Loucy (cell line): Measurements from ENCODE around the gene KCNJ15.

Experiments
- H2AFZ ChIP-seq: fragments of 200-600 bp; sonication (generic); 2 replicates; pipeline ENCODE4 v1.6.0; 2016; ENCODE audit warnings: antibody characterized with exemption, mild to moderate bottlenecking, low read length, moderate library complexity
- H3F3A ChIP-seq: fragments of 200-600 bp; 2 replicates; pipeline ENCODE4 v1.6.0; 2016; ENCODE audit warnings: antibody characterized with exemption, low read depth, mild to moderate bottlenecking
- H3K27me3 ChIP-seq: fragments of 200-600 bp; sonication (generic); 2 replicates; pipeline ENCODE4 v1.6.1; 2014; ENCODE audit warnings: low read length, mild to moderate bottlenecking; ENCODE audit not compliant: insufficient read depth, poor library complexity, severe bottlenecking
- H3K36me3 ChIP-seq: fragments of 200-600 bp; sonication (generic); 2 replicates; pipeline ENCODE4 v1.6.1; 2016; ENCODE audit warnings: low read length; ENCODE audit not compliant: insufficient read depth
- H3K4me1 ChIP-seq: fragments of 200-600 bp; sonication (generic); 2 replicates; pipeline ENCODE4 v1.5.1; 2014; ENCODE audit warnings: low read length, mild to moderate bottlenecking; ENCODE audit not compliant: insufficient read depth, poor library complexity, severe bottlenecking
- H3K4me2 ChIP-seq: fragments of 200-600 bp; sonication (generic); 2 replicates; pipeline ENCODE4 v1.6.0; 2014; ENCODE audit warnings: antibody characterized with exemption, low read length, low read depth, mild to moderate bottlenecking; ENCODE audit not compliant: poor library complexity, severe bottlenecking
- H3K4me3 ChIP-seq: fragments of 200-600 bp; sonication (generic); 2 replicates; pipeline ENCODE4 v1.5.1; 2014; ENCODE audit warnings: low read length, mild to moderate bottlenecking, mixed read lengths; ENCODE audit not compliant: poor library complexity, severe bottlenecking
- H3K79me2 ChIP-seq: fragments of 200-600 bp; sonication (generic); 2 replicates; pipeline ENCODE4 v1.6.1; 2014; ENCODE audit warnings: low read length; ENCODE audit not compliant: insufficient read depth
- H3K9ac ChIP-seq: fragments of 200-600 bp; sonication (generic); 2 replicates; pipeline ENCODE4 v1.6.0; 2014; ENCODE audit warnings: mild to moderate bottlenecking, low read depth, low read length, moderate library complexity; ENCODE audit not compliant: poor library complexity, severe bottlenecking
- H3K9me2 ChIP-seq: fragments of 200-600 bp; sonication (generic); replicated peaks from 2 replicates; pipeline ENCODE4 v1.6.1; 2016; ENCODE audit warnings: low read depth, low read length, mixed read lengths
- H3K9me3 ChIP-seq: fragments of 200-600 bp; sonication (generic); 2 replicates; pipeline ENCODE4 v1.6.1; 2014; ENCODE audit warnings: mild to moderate bottlenecking, antibody characterized with exemption, low read length, low read depth; ENCODE audit not compliant: insufficient read depth
- H4K20me1 ChIP-seq: fragments of 200-600 bp; sonication (generic); 2 replicates; pipeline ENCODE4 v1.6.0; 2014; ENCODE audit warnings: antibody characterized with exemption, low read length, mild to moderate bottlenecking; ENCODE audit not compliant: insufficient read depth, poor library complexity, severe bottlenecking
- EZH2phosphoT487 ChIP-seq: fragments of 200-600 bp; IDR thresholded peaks from 2 replicates; pipeline ENCODE4 v1.6.1; 2018; ENCODE audit warnings: antibody characterized with exemption, mild to moderate bottlenecking, moderate library complexity, borderline replicate concordance
- TF ChIP-seq, protein P1 (sequence below): fragments of 200-600 bp; sonication (generic); conservative IDR thresholded peaks from 2 replicates; pipeline ENCODE4 v1.5.1; 2014; ENCODE audit warnings: mild to moderate bottlenecking, antibody characterized with exemption, low read length

The KCNJ15 gene

DNA sequence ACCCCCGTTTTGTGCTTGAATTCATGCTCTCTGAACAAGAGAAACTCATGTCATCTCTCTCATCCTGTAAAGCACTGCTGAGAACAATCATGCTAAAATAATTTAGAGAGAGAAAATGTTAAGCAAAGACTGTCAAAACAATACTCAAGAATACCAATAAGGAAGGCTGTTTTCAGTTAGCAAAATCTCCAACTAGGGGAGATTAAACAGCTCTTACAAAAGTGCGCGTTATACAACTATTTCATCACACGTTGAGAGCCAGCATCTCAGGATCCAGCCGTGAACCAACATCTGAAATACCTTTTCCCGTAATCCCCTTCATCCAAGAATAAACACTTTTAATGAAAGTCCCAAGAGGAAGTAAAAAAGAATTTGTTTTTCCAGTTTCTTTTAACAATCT, 44.1 kb upstream of the KCNJ15 start:
- H3K36me3 ChIP-seq, result no peaks in the 10 kb centered on the region

DNA sequence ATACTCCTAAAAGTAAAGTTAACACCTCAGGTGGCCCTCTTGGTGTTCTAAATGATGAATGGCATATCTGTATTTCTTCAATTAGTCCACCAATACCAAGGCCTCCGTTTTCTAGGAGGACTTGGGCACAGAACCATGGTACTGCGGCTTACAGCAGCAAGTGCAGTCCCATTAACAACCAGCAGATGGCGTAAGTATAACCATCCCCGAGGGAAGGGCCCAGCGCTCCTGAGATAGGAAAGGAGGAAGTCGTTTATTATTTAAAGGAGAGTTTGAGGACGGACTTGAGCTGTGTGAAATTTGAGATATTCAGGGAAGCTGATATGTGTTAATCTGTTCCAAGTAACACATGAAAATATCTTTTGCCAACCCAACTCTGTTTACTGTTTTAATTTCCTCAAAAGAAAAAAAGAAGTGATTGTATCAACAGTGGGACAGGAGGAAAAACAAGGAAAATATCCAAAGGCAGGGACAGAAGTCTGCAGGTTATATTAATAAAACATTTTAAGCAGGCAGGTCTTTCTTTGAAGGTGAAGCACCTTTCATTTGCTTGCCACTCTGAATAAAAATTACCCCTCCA, 37.7 kb upstream of the KCNJ15 start:
- H3K4me3 ChIP-seq, result no peak overlapping the region
- H3K4me2 ChIP-seq, result no peak overlapping the region
- peak overlapping the region; percentile 9; the same call in 1 of the 2 replicates for H2AFZ ChIP-seq
- H3K36me3 ChIP-seq, result no peaks in the 10 kb centered on the region
- H3K9ac ChIP-seq, result no peak overlapping the region
- H3K27me3 ChIP-seq, result peaks cover 6% of the 10 kb centered on the region
- peaks cover 10% of the 10 kb centered on the region for H3K9me3 ChIP-seq
- no peaks in the 10 kb centered on the region for H4K20me1 ChIP-seq
- TF ChIP-seq, protein P1, sequence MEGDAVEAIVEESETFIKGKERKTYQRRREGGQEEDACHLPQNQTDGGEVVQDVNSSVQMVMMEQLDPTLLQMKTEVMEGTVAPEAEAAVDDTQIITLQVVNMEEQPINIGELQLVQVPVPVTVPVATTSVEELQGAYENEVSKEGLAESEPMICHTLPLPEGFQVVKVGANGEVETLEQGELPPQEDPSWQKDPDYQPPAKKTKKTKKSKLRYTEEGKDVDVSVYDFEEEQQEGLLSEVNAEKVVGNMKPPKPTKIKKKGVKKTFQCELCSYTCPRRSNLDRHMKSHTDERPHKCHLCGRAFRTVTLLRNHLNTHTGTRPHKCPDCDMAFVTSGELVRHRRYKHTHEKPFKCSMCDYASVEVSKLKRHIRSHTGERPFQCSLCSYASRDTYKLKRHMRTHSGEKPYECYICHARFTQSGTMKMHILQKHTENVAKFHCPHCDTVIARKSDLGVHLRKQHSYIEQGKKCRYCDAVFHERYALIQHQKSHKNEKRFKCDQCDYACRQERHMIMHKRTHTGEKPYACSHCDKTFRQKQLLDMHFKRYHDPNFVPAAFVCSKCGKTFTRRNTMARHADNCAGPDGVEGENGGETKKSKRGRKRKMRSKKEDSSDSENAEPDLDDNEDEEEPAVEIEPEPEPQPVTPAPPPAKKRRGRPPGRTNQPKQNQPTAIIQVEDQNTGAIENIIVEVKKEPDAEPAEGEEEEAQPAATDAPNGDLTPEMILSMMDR, result peak; percentile 97
- TF ChIP-seq EZH2phosphoT487, result no peak
- H3K79me2 ChIP-seq, result no peaks in the 10 kb centered on the region
- no peaks in the 10 kb centered on the region for H3K9me2 ChIP-seq
- H3F3A ChIP-seq, result no peaks in the 10 kb centered on the region
- no peaks in the 10 kb centered on the region for H3K4me1 ChIP-seq

More for the DNA sequence above, 44.1 kb upstream of the KCNJ15 start:
- Histone ChIP-seq H3K9me3 (no peaks in the 10 kb centered on the region), H4K20me1 (no peaks in the 10 kb centered on the region), H3K9ac (no peak overlapping the region), H3K9me2 (no peaks in the 10 kb centered on the region), H3F3A (no peaks in the 10 kb centered on the region), H3K4me1 (peaks cover 5% of the 10 kb centered on the region), H3K4me3 (no peak overlapping the region), H2AFZ (no peak overlapping the region), H3K4me2 (no peak overlapping the region), H3K79me2 (no peaks in the 10 kb centered on the region), H3K27me3 (peaks cover 6% of the 10 kb centered on the region)
- TF ChIP-seq, protein P1, result no peak
- no peak for TF ChIP-seq EZH2phosphoT487

DNA sequence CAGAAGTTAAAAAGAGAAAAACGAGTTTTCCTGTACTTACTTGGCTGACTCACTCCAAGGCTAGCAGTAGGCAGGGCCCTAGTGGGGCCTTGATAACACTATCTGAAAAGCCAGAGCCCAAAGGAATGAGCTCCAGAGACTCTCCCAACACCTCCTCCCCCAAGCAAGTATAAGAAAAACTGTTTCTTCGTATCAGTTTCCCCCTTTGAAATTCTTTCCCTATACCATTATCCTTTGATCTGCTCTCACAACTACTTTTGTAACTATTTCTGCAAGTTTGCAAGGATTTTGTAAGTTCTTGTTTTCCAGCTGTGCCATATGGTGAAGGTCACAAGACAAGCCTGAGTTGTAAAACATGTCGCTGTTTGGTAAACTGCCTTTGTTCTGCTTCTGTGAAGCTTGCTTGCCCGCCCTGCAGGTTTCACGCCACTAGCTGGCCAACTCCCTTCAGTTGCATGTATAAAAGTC, 36.5 kb upstream of the KCNJ15 start:
- Histone ChIP-seq H3K9me2 (no peaks in the 10 kb centered on the region), H3K4me1 (no peaks in the 10 kb centered on the region), H3K9ac (no peak overlapping the region), H4K20me1 (no peaks in the 10 kb centered on the region), H3K4me3 (no peak overlapping the region), H3F3A (no peaks in the 10 kb centered on the region), H3K27me3 (no peaks in the 10 kb centered on the region), H3K4me2 (no peak overlapping the region), H3K36me3 (no peaks in the 10 kb centered on the region), H3K9me3 (peaks cover 12% of the 10 kb centered on the region), H2AFZ (no peak overlapping the region), H3K79me2 (no peaks in the 10 kb centered on the region)
- TF ChIP-seq EZH2phosphoT487, result no peak
- TF ChIP-seq, protein P1, result no peak
